Stimulated activated CD4-positive, alpha-beta T cell treated with anti-CD3 and anti-CD28 coated beads, TNF-alpha, amount 100 ng/mL, for 1 hour (primary cell): ENCODE results near the gene NIM1K.
"Not testable (repeated sequence)": the region's sequence is repeated elsewhere in the genome, so short reads cannot be mapped to it uniquely, and the experiment has no call there.

Source experiments
- DNase-seq, 3 donors: peaks; one replicate each; pipeline ENCODE4 v3.0.0-alpha.2; 2020; ENCODE audit warnings: low read depth in 3 of 3, low spot score in 1 of 3

The NIM1K gene

GRCh38 chr5:43190755-43191603 lies 1.0 kb upstream of the NIM1K start:
- DNase-seq: no peak

- DNase-seq: peak in 1 of 3 donors; percentile 16
Measured at GRCh38 chr5:43192558-43193180, 644 bp downstream of the NIM1K start.

GRCh38 chr5:43193181-43193893 lies 1.3 kb downstream of the NIM1K start:
- peak in 1 of 3 donors; percentile 7 for DNase-seq

- no peak for DNase-seq
Measured at GRCh38 chr5:43193894-43194265, 1.9 kb downstream of the NIM1K start.

- DNase-seq: no peak
Measured at GRCh38 chr5:43195670-43196265, 3.7 kb downstream of the NIM1K start.

- no peak for DNase-seq
Measured at GRCh38 chr5:43197535-43197934, 5.5 kb downstream of the NIM1K start.

GRCh38 chr5:43201442-43201841 lies 9.4 kb downstream of the NIM1K start:
- not testable (repeated sequence) for DNase-seq

GRCh38 chr5:43202380-43202779 lies 10.4 kb downstream of the NIM1K start:
- no peak for DNase-seq

GRCh38 chr5:43203373-43203772 lies 11.3 kb downstream of the NIM1K start:
- no peak for DNase-seq

- no peak for DNase-seq
Measured at GRCh38 chr5:43204958-43205357, 12.9 kb downstream of the NIM1K start.

- no peak for DNase-seq
Measured at GRCh38 chr5:43207601-43208000, 15.6 kb downstream of the NIM1K start.

- no peak for DNase-seq
Measured at GRCh38 chr5:43208658-43209057, 16.6 kb downstream of the NIM1K start.

- DNase-seq: no peak
Measured at GRCh38 chr5:43209060-43209459, 17.0 kb downstream of the NIM1K start.

GRCh38 chr5:43209833-43210232 lies 17.8 kb downstream of the NIM1K start:
- no peak for DNase-seq

- DNase-seq: no peak
Measured at GRCh38 chr5:43210570-43210969, 18.5 kb downstream of the NIM1K start.

GRCh38 chr5:43213951-43214350 lies 21.9 kb downstream of the NIM1K start:
- no peak for DNase-seq

- DNase-seq: no peak
Measured at GRCh38 chr5:43215073-43215631, 23.1 kb downstream of the NIM1K start.

GRCh38 chr5:43216941-43217340 lies 24.9 kb downstream of the NIM1K start:
- DNase-seq: no peak

- no peak for DNase-seq
Measured at GRCh38 chr5:43219120-43219519, 27.1 kb downstream of the NIM1K start.

- DNase-seq: no peak
Measured at GRCh38 chr5:43221502-43221901, 29.5 kb downstream of the NIM1K start.

GRCh38 chr5:43225649-43226245 lies 33.7 kb downstream of the NIM1K start:
- no peak for DNase-seq
